Measurements from ENCODE around the gene ZMYND12.
"Not testable (repeated sequence)": the region's sequence is repeated elsewhere in the genome, so short reads cannot be mapped to it uniquely, and the experiment has no call there.

The ZMYND12 gene

GRCh38 chr1:42456010-42456753 is at the start of gene ZMYND12, which contains the start of gene PPCS:
Gene ZMYND12 (minus strand): TSS chr1:42456022. CDS start chr1:42455997, 25 bp downstream.
Gene PPCS (plus strand): TSS chr1:42456543. CDS start chr1:42456566, 23 bp downstream.
- DNase-seq = peak; percentile 92

GRCh38 chr1:42504535-42505128 is 48.8 kb upstream of the ZMYND12 start:
- no peak for DNase-seq

- DNase-seq = not testable (repeated sequence)
These were observed 46.2 kb upstream of the ZMYND12 start for GRCh38 chr1:42502031-42502430.

- DNase-seq = no peak
These were observed 34.4 kb upstream of the ZMYND12 start for GRCh38 chr1:42490237-42490636.

- no peak for DNase-seq
These were observed 28.6 kb upstream of the ZMYND12 start for GRCh38 chr1:42484382-42484781.

- DNase-seq = no peak
These were observed 26.9 kb upstream of the ZMYND12 start for GRCh38 chr1:42482635-42483153.

- no peak for DNase-seq
These were observed 25.1 kb upstream of the ZMYND12 start for GRCh38 chr1:42480921-42481320.

- DNase-seq = no peak
These were observed 23.8 kb upstream of the ZMYND12 start for GRCh38 chr1:42479621-42480020.

- no peak for DNase-seq
These were observed 22.0 kb upstream of the ZMYND12 start for GRCh38 chr1:42477775-42478174.

GRCh38 chr1:42477354-42477753 is 21.5 kb upstream of the ZMYND12 start:
- not testable (repeated sequence) for DNase-seq

- no peak for DNase-seq
These were observed 20.8 kb upstream of the ZMYND12 start for GRCh38 chr1:42476605-42477004.

- DNase-seq = no peak
These were observed 13.9 kb upstream of the ZMYND12 start for GRCh38 chr1:42469727-42470126.

GRCh38 chr1:42466030-42466429 is 10.2 kb upstream of the ZMYND12 start:
- DNase-seq = no peak

GRCh38 chr1:42463921-42464320 is 8.1 kb upstream of the ZMYND12 start:
- DNase-seq = no peak

GRCh38 chr1:42462828-42463763 is 7.3 kb upstream of the ZMYND12 start, which contains the start of gene CCDC30:
Gene CCDC30 (plus strand): TSS chr1:42463286. CDS start chr1:42480552, 17,266 bp downstream.
- DNase-seq = peak; percentile 99

- DNase-seq = no peak
These were observed 5.4 kb upstream of the ZMYND12 start for GRCh38 chr1:42461196-42461595.

GRCh38 chr1:42456754-42457089 is 900 bp upstream of the ZMYND12 start:
- DNase-seq = peak; percentile 69

GRCh38 chr1:42454403-42454802 is 1.4 kb downstream of the ZMYND12 start:
- DNase-seq = no peak

- DNase-seq = no peak
These were observed 2.4 kb downstream of the ZMYND12 start for GRCh38 chr1:42453386-42453785.

- no peak for DNase-seq
These were observed 5.8 kb downstream of the ZMYND12 start for GRCh38 chr1:42450061-42450460.

GRCh38 chr1:42449256-42449655 is 6.6 kb downstream of the ZMYND12 start:
- DNase-seq = no peak

- DNase-seq = no peak
These were observed 13.2 kb downstream of the ZMYND12 start for GRCh38 chr1:42442662-42443061.

GRCh38 chr1:42439940-42440339 is 15.9 kb downstream of the ZMYND12 start:
- no peak for DNase-seq
